ENCODE measurements around the gene KDM4B. TPM values are rescaled to one million over a fixed set of nuclear protein-coding genes. Genes with fewer than 3 reads are reported as not detected.
"Not testable (repeated sequence)": the region's sequence is repeated elsewhere in the genome, so short reads cannot be mapped to it uniquely, and the experiment has no call there.

The KDM4B gene
- total RNA-seq, 2 experiments from 2014 or later = 55.9 to 60.8 TPM

GRCh38 chr19:4971424-4971793 lies 2.5 kb downstream of the KDM4B start:
- Mint-ChIP-seq H3K9me3 (no peaks in the 10 kb centered on the region), H3K36me3 (peaks cover 17% of the 10 kb centered on the region), H3K4me3 (peak overlapping the region; percentile 94), H3K27ac (peak overlapping the region; percentile 54), H3K27me3 (no peaks in the 10 kb centered on the region), H3K4me1 (peaks cover 32% of the 10 kb centered on the region)
- POLR2A ChIA-PET = interaction anchor here (1.3 kb wide), 1 partner anchor 60 kb away, joined by 3 read pairs; no protein-coding TSS in a partner anchor
- no peak for ATAC-seq (ENCODE audit: low read depth)
- DNase-seq = peak; percentile 45

GRCh38 chr19:4971816-4972495 lies 3.0 kb downstream of the KDM4B start:
- no peaks in the 10 kb centered on the region for H3K9me3 Mint-ChIP-seq
- H3K27ac Mint-ChIP-seq = peak overlapping the region; percentile 54
- H3K36me3 Mint-ChIP-seq = peaks cover 17% of the 10 kb centered on the region
- no peak for ATAC-seq (ENCODE audit: low read depth)
- DNase-seq = no peak
- H3K27me3 Mint-ChIP-seq = no peaks in the 10 kb centered on the region
- peaks cover 33% of the 10 kb centered on the region for H3K4me1 Mint-ChIP-seq
- POLR2A ChIA-PET = no interaction called here
- H3K4me3 Mint-ChIP-seq = peak overlapping the region; percentile 94

DNA sequence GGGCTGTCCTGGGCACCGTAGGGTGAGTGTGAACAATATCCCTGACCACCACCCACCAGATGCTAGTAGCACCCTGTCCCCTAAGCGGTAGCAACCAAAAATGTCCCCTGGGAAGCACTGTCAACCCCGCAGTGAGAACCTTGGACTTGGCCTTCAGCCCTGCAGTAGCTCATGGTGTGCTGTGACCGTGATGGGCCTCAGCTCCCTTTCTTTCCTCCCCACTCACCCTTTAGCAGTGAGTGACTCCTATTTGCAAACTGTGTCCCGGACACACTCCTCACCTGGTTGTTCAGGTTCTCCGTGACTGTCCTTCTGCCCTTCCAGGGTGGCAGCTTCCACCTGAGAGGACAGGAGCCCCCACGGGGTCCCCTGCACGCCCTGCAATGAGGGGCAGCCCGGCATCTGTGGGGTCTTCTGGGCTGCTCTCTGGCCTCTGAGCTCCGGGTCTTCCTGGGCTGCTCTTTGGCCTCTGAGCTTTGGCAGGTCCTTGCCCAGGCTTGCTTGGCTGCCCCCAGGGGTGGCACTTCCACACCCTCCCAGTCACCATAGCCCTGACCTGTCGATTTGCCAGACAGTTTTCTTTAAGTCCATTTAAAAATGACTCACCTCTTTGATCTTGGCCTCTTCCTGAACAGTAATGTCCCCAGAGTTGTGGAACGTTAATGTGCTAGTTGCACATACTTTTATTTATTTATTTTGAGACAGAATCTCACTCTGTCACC lies 3.8 kb downstream of the KDM4B start:
- POLR2A ChIA-PET = no interaction called here
- DNase-seq (no peak), ATAC-seq (ENCODE audit: low read depth) (no peak)
- Mint-ChIP-seq H3K4me3 (no peak overlapping the region), H3K36me3 (peaks cover 19% of the 10 kb centered on the region), H3K9me3 (no peaks in the 10 kb centered on the region), H3K4me1 (peaks cover 32% of the 10 kb centered on the region), H3K27me3 (no peaks in the 10 kb centered on the region), H3K27ac (no peak overlapping the region)

DNA sequence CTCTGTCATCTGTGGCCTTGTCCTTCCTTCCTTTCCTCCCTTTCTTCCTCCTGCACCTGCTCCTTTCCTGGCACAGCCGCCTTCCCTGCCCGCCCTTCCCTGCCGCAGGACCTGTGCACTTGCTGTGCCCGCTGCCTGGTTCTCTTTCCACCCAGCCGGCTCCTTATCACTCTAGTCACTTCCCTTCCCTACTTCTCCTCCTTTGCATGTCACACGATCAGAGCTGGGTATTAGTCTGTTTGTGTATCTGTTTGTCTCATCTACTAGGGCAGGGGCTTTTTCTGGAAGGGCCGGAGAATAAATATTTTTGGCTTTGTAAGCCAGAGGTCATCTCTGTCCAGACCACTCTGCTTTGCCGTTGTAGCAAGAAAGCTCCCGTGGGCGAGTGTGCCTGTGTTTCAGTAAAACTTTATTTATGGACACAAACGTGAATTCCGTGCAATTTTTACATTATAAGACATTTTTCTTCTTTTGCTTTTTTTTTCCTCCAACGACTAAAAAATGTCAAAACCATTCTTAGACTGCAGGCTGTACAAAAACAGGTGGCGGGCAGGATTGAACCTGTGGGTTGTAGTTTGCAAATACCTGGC lies 6.1 kb downstream of the KDM4B start:
- no peaks in the 10 kb centered on the region for H3K27me3 Mint-ChIP-seq
- DNase-seq (no peak), ATAC-seq (ENCODE audit: low read depth) (no peak)
- no peak overlapping the region for H3K4me3 Mint-ChIP-seq
- peaks cover 10% of the 10 kb centered on the region for H3K36me3 Mint-ChIP-seq
- H3K9me3 Mint-ChIP-seq = no peaks in the 10 kb centered on the region
- POLR2A ChIA-PET = no interaction called here
- peaks cover 26% of the 10 kb centered on the region for H3K4me1 Mint-ChIP-seq
- no peak overlapping the region for H3K27ac Mint-ChIP-seq

- H3K27me3 Mint-ChIP-seq; H3K27ac Mint-ChIP-seq; POLR2A ChIA-PET; H3K36me3 Mint-ChIP-seq; ATAC-seq (ENCODE audit: low read depth); DNase-seq; H3K4me3 Mint-ChIP-seq; H3K9me3 Mint-ChIP-seq: not testable (repeated sequence)
- peaks cover 22% of the 10 kb centered on the region for H3K4me1 Mint-ChIP-seq
Observed at GRCh38 chr19:4975601-4976000, 6.7 kb downstream of the KDM4B start.

- Mint-ChIP-seq H3K27ac (no peak overlapping the region), H3K36me3 (peaks cover 2% of the 10 kb centered on the region), H3K9me3 (no peaks in the 10 kb centered on the region), H3K27me3 (no peaks in the 10 kb centered on the region), H3K4me1 (peaks cover 16% of the 10 kb centered on the region), H3K4me3 (no peak overlapping the region)
- no peak for ATAC-seq (ENCODE audit: low read depth)
- no peak for DNase-seq
- POLR2A ChIA-PET = no interaction called here
Observed at GRCh38 chr19:4976401-4977298, 7.7 kb downstream of the KDM4B start.

- H3K4me1 Mint-ChIP-seq = peaks cover 15% of the 10 kb centered on the region
- no peaks in the 10 kb centered on the region for H3K27me3 Mint-ChIP-seq
- POLR2A ChIA-PET = no interaction called here
- peaks cover 2% of the 10 kb centered on the region for H3K36me3 Mint-ChIP-seq
- no peak overlapping the region for H3K27ac Mint-ChIP-seq
- H3K9me3 Mint-ChIP-seq = no peaks in the 10 kb centered on the region
- DNase-seq = no peak
- no peak for ATAC-seq (ENCODE audit: low read depth)
- H3K4me3 Mint-ChIP-seq = no peak overlapping the region
Observed at GRCh38 chr19:4977299-4978174, 8.6 kb downstream of the KDM4B start.

DNA sequence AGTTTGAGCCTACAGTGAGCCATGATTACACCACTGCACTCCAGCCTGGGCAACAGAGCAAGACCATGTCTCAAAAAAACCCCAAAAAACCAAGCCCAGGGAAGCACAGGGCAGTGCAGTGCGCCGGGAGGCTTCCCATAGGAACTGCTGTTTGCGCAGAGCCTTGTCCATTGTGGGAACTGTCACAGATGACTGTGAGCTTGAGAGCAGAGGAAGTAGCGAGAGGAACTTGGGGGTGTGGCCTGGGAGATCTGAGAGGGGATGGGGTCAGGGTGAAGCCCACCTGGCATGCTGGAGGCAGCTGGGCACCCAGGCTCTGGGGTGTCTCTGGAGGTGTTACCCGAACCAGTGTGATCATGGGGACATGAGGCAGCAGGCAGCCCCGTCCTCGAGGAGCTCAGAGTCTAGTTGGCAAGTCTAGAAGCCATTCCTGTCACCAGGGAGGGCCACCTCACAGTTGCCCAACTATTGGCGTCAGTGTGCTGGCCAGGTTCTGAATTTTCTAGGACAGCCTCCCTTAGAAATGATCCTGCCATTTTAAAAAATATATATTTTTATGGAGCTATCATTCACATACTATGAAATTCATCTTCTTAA lies 10.4 kb downstream of the KDM4B start:
- POLR2A ChIA-PET = no interaction called here
- ATAC-seq (ENCODE audit: low read depth) (no peak), DNase-seq (no peak)
- no peaks in the 10 kb centered on the region for H3K9me3 Mint-ChIP-seq
- no peaks in the 10 kb centered on the region for H3K27me3 Mint-ChIP-seq
- no peak overlapping the region for H3K4me3 Mint-ChIP-seq
- peaks cover 2% of the 10 kb centered on the region for H3K36me3 Mint-ChIP-seq
- H3K27ac Mint-ChIP-seq = no peak overlapping the region
- peaks cover 13% of the 10 kb centered on the region for H3K4me1 Mint-ChIP-seq

- Mint-ChIP-seq H3K4me1 (peaks cover 11% of the 10 kb centered on the region), H3K27ac (no peak overlapping the region), H3K36me3 (peaks cover 2% of the 10 kb centered on the region), H3K4me3 (no peak overlapping the region), H3K27me3 (no peaks in the 10 kb centered on the region), H3K9me3 (no peaks in the 10 kb centered on the region)
- DNase-seq (no peak), ATAC-seq (ENCODE audit: low read depth) (no peak)
- POLR2A ChIA-PET = no interaction called here
Observed at GRCh38 chr19:4980067-4980466, 11.2 kb downstream of the KDM4B start.

DNA sequence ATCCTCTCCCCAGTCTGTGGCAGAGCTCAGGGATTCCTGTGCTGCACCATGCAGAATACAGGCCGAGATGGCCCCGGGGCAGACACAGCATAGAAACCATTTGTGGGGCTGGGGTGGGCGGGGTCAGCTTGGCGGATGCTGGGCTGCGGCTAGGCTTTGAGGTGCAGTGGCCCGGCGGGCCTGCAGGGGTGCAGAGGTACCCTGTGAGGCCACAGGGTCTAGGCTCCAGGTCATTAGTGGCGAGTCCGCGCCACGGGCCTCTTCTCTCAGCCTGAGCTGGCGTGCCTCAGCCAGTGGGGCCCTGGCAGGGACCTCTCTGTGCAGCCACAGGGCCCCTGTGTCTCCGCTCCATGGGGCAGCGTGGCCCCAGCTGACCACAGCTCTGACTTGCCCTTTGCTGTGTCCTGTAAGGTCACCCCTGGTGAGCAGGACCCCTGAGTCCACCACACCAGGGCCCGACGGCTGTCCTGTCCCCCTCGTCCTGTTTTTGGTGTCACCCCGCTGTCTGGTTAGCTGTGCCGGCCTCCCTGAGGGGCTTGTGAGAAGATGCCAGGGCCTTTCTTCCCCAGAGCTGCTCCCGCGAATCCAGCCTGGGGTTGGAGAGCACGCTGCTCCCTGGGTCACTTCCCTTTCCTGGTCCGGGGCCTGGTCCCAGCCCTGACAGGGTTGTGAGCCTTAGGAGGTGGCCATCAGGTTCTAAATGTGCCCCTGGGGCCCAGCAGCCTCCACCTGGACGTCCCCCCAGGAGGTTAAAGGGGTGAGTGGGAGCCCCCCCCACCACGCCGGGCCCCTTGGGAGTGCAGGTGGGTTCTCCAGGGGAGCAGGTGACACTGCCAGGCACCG lies 12.1 kb downstream of the KDM4B start:
- H3K27me3 Mint-ChIP-seq = no peaks in the 10 kb centered on the region
- peaks cover 11% of the 10 kb centered on the region for H3K4me1 Mint-ChIP-seq
- POLR2A ChIA-PET = interaction anchor here (0.5 kb wide), 1 partner anchor 487 kb away, joined by 3 read pairs; no protein-coding TSS in a partner anchor
- ATAC-seq (ENCODE audit: low read depth) (no peak), DNase-seq (no peak)
- no peaks in the 10 kb centered on the region for H3K9me3 Mint-ChIP-seq
- no peak overlapping the region for H3K4me3 Mint-ChIP-seq
- no peak overlapping the region for H3K27ac Mint-ChIP-seq
- peaks cover 2% of the 10 kb centered on the region for H3K36me3 Mint-ChIP-seq

- H3K36me3 Mint-ChIP-seq = peaks cover 2% of the 10 kb centered on the region
Observed at GRCh38 chr19:4981681-4981958, 12.7 kb downstream of the KDM4B start.

More at GRCh38 chr19:4981681-4981958, 12.7 kb downstream of the KDM4B start:
- Mint-ChIP-seq H3K27me3 (no peaks in the 10 kb centered on the region), H3K4me3 (no peak overlapping the region), H3K4me1 (peaks cover 11% of the 10 kb centered on the region), H3K27ac (no peak overlapping the region), H3K9me3 (no peaks in the 10 kb centered on the region)
- DNase-seq (no peak), ATAC-seq (ENCODE audit: low read depth) (no peak)
- POLR2A ChIA-PET = no interaction called here
